ENCODE results near the gene TRNP1.

DNA sequence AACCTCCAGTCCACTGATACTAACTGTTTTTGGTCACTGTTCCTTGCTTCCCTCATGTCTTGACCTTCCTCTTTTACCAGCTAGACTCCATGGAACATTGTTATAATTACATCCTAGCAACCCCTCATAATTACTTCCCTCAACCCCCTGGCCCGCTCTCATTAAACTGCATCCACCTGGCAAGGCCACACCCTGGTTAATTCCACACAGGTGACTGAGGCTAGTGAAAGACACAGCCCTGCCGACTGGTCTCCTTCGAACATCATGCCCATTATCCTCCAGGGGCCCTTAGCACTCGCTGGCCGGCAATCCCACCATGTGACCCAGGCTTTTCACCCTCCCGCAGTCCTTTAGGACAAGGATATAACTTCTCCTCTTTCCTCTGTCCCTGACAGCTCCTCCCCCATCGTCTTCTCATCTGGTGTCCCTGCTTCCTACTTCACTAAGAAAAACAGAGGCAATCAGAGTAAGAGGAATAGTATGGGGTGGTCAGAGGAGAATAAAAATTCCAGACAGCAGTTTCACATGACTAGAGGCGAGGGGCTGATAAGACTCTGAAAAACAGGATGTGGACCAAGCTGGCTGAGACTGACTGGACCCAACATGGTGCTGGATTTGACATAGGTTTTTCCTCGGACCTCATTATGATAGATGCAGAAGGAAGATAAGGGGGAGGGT lies 28.0 kb downstream of the TRNP1 start:
- TF ChIP-seq, protein P1, sequence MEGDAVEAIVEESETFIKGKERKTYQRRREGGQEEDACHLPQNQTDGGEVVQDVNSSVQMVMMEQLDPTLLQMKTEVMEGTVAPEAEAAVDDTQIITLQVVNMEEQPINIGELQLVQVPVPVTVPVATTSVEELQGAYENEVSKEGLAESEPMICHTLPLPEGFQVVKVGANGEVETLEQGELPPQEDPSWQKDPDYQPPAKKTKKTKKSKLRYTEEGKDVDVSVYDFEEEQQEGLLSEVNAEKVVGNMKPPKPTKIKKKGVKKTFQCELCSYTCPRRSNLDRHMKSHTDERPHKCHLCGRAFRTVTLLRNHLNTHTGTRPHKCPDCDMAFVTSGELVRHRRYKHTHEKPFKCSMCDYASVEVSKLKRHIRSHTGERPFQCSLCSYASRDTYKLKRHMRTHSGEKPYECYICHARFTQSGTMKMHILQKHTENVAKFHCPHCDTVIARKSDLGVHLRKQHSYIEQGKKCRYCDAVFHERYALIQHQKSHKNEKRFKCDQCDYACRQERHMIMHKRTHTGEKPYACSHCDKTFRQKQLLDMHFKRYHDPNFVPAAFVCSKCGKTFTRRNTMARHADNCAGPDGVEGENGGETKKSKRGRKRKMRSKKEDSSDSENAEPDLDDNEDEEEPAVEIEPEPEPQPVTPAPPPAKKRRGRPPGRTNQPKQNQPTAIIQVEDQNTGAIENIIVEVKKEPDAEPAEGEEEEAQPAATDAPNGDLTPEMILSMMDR (optimal IDR thresholded peaks at IDR 0.05 in 1 of 3, IDR thresholded peaks at IDR 0.05 in 1 of 3, conservative IDR thresholded peaks at IDR 0.05 in 1 of 3; ENCODE audit: extremely low read depth in 1 of 3, insufficient read depth in 2 of 3, low read length in 3 of 3) = no peak
- TF ChIP-seq EZH2 (IDR thresholded peaks at IDR 0.05; ENCODE audit: low read length) = no peak

Measured in keratinocyte (primary cell).